ENCODE data around the gene CGREF1.

GRCh38 chr2:27088634-27089033 is 30.3 kb downstream of the CGREF1 start:
- TF ChIP-seq CTCF (conservative IDR thresholded peaks at IDR 0.05; ENCODE audit: low read depth, low read length), result no peak
- no peak for TF ChIP-seq EZH2phosphoT487 (IDR thresholded peaks at IDR 0.05; ENCODE audit: borderline replicate concordance, low read length)

Measured in PC-3 (cell line).